A673 (cell line): ENCODE data around the gene MEN1.

Experiments
- CTCF ChIP-seq: fragments of 300-800, 200-600 bp; sonication (generic); conservative IDR thresholded peaks from 2 replicates; pipeline ENCODE4 v1.5.1; 2017; ENCODE audit warnings: low read depth, mild to moderate bottlenecking, antibody characterized with exemption, low read length, moderate library complexity, mixed read lengths
- EZH2 ChIP-seq: fragments of 200-600 bp; sonication (generic); IDR thresholded peaks from 2 replicates; pipeline ENCODE4 v1.6.1; 2017; ENCODE audit warnings: borderline replicate concordance, low read depth, mild to moderate bottlenecking, mixed read lengths, antibody characterized with exemption, low read length; ENCODE audit not compliant: poor library complexity, severe bottlenecking

- TF ChIP-seq CTCF = no peak
- TF ChIP-seq EZH2 = no peak
Measured at GRCh38 chr11:64801158-64801464, 9.2 kb downstream of the MEN1 start.
